H1 (cell line): ENCODE results near the gene CYP1A2. TPM values are rescaled to one million over a fixed set of nuclear protein-coding genes. Genes with fewer than 3 reads are reported as not detected.

Source experiments
- CTCF ChIA-PET: fragments of 300-600 bp; sonication (Branson Sonifier 250); formaldehyde crosslinking; loops from one replicate; lab custom pipeline; 2021; ENCODE audit not compliant: partially characterized antibody; lab: Charles Lee
- POLR2A ChIA-PET: fragments of 300-600 bp; sonication (Branson Sonifier 250); formaldehyde crosslinking; loops from one replicate; lab custom pipeline; 2021; ENCODE audit warnings: inconsistent platforms; ENCODE audit not compliant: partially characterized antibody; lab: Charles Lee
- DNase-seq, 2 experiments: peaks; one replicate each; pipeline versions ENCODE4 v3.0.0 to v3.0.0-alpha.2; 2010 to 2022; ENCODE audit warnings: low spot score in 2 of 2, low read depth in 1 of 2, mixed read lengths in 1 of 2
- FAIRE-seq: peaks from 2 replicates; lab custom pipeline; 2011; peaks lifted over from hg19 to GRCh38; lab: Jason Lieb, UNC
- H2AFZ ChIP-seq: 2 replicates; pipeline ENCODE4 v1.8.1; 2012; ENCODE audit warnings: low read length, inconsistent platforms
- H2AK5ac ChIP-seq: 2 replicates; pipeline ENCODE4 v1.6.1; 2013; ENCODE audit warnings: low read depth, low read length
- H2BK120ac ChIP-seq: replicated peaks from 2 replicates; pipeline ENCODE3; 2013; ENCODE audit warnings: low read depth, low read length, inconsistent platforms
- H2BK12ac ChIP-seq: 2 replicates; pipeline ENCODE4 v1.6.1; 2013; ENCODE audit warnings: low read depth, low read length
- H2BK15ac ChIP-seq: 2 replicates; pipeline ENCODE4 v1.6.1; 2013; ENCODE audit warnings: low read length
- H2BK20ac ChIP-seq: 2 replicates; pipeline ENCODE4 v1.6.1; 2013; ENCODE audit warnings: low read length
- H2BK5ac ChIP-seq: 2 replicates; pipeline ENCODE4 v1.6.1; 2013; ENCODE audit warnings: low read depth, low read length
- H3K14ac ChIP-seq: 2 replicates; pipeline ENCODE4 v1.6.1; 2013; ENCODE audit warnings: inconsistent platforms; ENCODE audit not compliant: insufficient read length
- H3K18ac ChIP-seq: 2 replicates; pipeline ENCODE4 v1.6.1; 2013; ENCODE audit warnings: low read length; ENCODE audit errors: extremely low read depth
- H3K23ac ChIP-seq: 2 replicates; pipeline ENCODE4 v1.6.1; 2013; ENCODE audit warnings: inconsistent platforms; ENCODE audit not compliant: insufficient read length
- H3K23me2 ChIP-seq: 2 replicates; pipeline ENCODE4 v1.6.1; 2013; ENCODE audit warnings: low read depth, low read length
- H3K27ac ChIP-seq: 2 replicates; pipeline ENCODE4 v1.6.1; 2011; ENCODE audit warnings: low read depth, low read length, inconsistent platforms
- H3K27me3 ChIP-seq, 4 experiments: replicated peaks in 1 of 4; 1 replicate in 1 of 4; 2 replicates in 3 of 4; pipeline versions ENCODE4 v1.6.1 to v1.8.1; 2011 to 2013; ENCODE audit warnings: low read length in 3 of 4, mild to moderate bottlenecking in 3 of 4, inconsistent platforms in 2 of 4, mixed read lengths in 2 of 4, moderate library complexity in 1 of 4; ENCODE audit not compliant: control insufficient read depth in 3 of 4, insufficient read depth in 3 of 4; ENCODE audit errors: extremely low read depth in 1 of 4
- H3K36me3 ChIP-seq, 4 experiments: 2 replicates each; pipeline versions ENCODE4 v1.6.1 to v1.8.1; 2011 to 2013; ENCODE audit warnings: mild to moderate bottlenecking in 4 of 4, low read length in 3 of 4, moderate library complexity in 2 of 4, control low read depth in 1 of 4, inconsistent platforms in 1 of 4; ENCODE audit not compliant: insufficient read depth in 4 of 4, control insufficient read depth in 2 of 4
- H3K4ac ChIP-seq: replicated peaks from 2 replicates; pipeline ENCODE3; 2013; ENCODE audit warnings: low read length, low read depth, mixed read lengths, inconsistent platforms; ENCODE audit not compliant: insufficient read length
- H3K4me1 ChIP-seq, 4 experiments: replicated peaks in 1 of 4; 1 replicate in 1 of 4; 2 replicates in 3 of 4; pipeline versions ENCODE4 v1.6.1 to v1.8.1; 2011 to 2013; ENCODE audit warnings: low read length in 3 of 4, inconsistent platforms in 2 of 4, mixed read lengths in 1 of 4; ENCODE audit not compliant: insufficient read depth in 4 of 4, control insufficient read depth in 3 of 4
- H3K4me2 ChIP-seq, 2 experiments: 2 replicates each; pipeline versions ENCODE4 v1.6.1 to v1.8.1; 2011 to 2013; ENCODE audit warnings: low read depth in 2 of 2, low read length in 2 of 2, control low read depth in 1 of 2, inconsistent platforms in 1 of 2, mild to moderate bottlenecking in 1 of 2; ENCODE audit not compliant: insufficient read depth in 1 of 2
- H3K4me3 ChIP-seq, 4 experiments: fragments of 200-600, 300-600 bp in 1 of 4; sonication (generic), shearing (Covaris generic), sonication (Bioruptor Twin) in 1 of 4; 2 replicates each; pipeline versions ENCODE4 v1.5.1 to v1.8.1; 2011 to 2016; ENCODE audit warnings: low read length in 4 of 4, low read depth in 3 of 4, control low read depth in 2 of 4, inconsistent platforms in 2 of 4, mild to moderate bottlenecking in 2 of 4, mixed read lengths in 1 of 4, moderate library complexity in 1 of 4; ENCODE audit not compliant: insufficient read depth in 2 of 4; ENCODE audit errors: extremely low read depth in 1 of 4
- H3K56ac ChIP-seq: replicated peaks from 2 replicates; pipeline ENCODE3; 2013; ENCODE audit warnings: low read depth, mild to moderate bottlenecking, mixed read lengths, low read length, inconsistent platforms; ENCODE audit not compliant: insufficient read length
- H3K79me1 ChIP-seq: 2 replicates; pipeline ENCODE4 v1.6.1; 2013; ENCODE audit warnings: low read depth, low read length, control low read depth
- H3K79me2 ChIP-seq, 2 experiments: 2 replicates each; pipeline versions ENCODE4 v1.6.1 to v1.8.1; 2012 to 2013; ENCODE audit warnings: low read length in 2 of 2, mild to moderate bottlenecking in 2 of 2, inconsistent platforms in 1 of 2; ENCODE audit not compliant: insufficient read depth in 2 of 2, control insufficient read depth in 1 of 2
- H3K9ac ChIP-seq, 4 experiments: replicated peaks in 1 of 4; 1 replicate in 1 of 4; 2 replicates in 3 of 4; pipeline versions ENCODE4 v1.6.1 to v1.8.1; 2011 to 2013; ENCODE audit warnings: low read depth in 3 of 4, low read length in 3 of 4, control low read depth in 2 of 4, mild to moderate bottlenecking in 2 of 4, moderate library complexity in 2 of 4, inconsistent platforms in 1 of 4; ENCODE audit errors: extremely low read depth in 1 of 4
- H3K9me3 ChIP-seq, 2 experiments: 2 replicates each; pipeline versions ENCODE4 v1.6.1 to v1.8.1; 2012 to 2013; ENCODE audit warnings: mild to moderate bottlenecking in 2 of 2, moderate library complexity in 2 of 2, control low read depth in 1 of 2, inconsistent platforms in 1 of 2, low read depth in 1 of 2, low read length in 1 of 2, mixed read lengths in 1 of 2; ENCODE audit not compliant: insufficient read depth in 2 of 2
- H4K20me1 ChIP-seq, 2 experiments: replicated peaks in 1 of 2; 2 replicates each; pipeline versions ENCODE3 to v1.8.1; 2011 to 2013; ENCODE audit warnings: inconsistent platforms in 2 of 2, low read length in 2 of 2, mild to moderate bottlenecking in 1 of 2; ENCODE audit not compliant: insufficient read depth in 2 of 2, control insufficient read depth in 1 of 2
- H4K5ac ChIP-seq: 2 replicates; pipeline ENCODE4 v1.6.1; 2013; ENCODE audit warnings: low read length, low read depth, mixed read lengths, inconsistent platforms; ENCODE audit not compliant: insufficient read length
- H4K8ac ChIP-seq: 2 replicates; pipeline ENCODE4 v1.8.0; 2013; ENCODE audit warnings: mild to moderate bottlenecking, moderate library complexity, low read length, inconsistent platforms; ENCODE audit not compliant: insufficient read depth; ENCODE audit errors: extremely low read depth
- H4K91ac ChIP-seq: replicated peaks from 2 replicates; pipeline ENCODE3; 2013; ENCODE audit warnings: low read length, mixed read lengths, inconsistent platforms; ENCODE audit not compliant: insufficient read length
- CREB1 ChIP-seq: IDR thresholded peaks from 2 replicates; pipeline ENCODE4 v1.6.1; 2012; ENCODE audit warnings: inconsistent platforms
- CTBP2 ChIP-seq: IDR thresholded peaks from 2 replicates; pipeline ENCODE4 v1.7.0; 2011; ENCODE audit warnings: borderline replicate concordance, mild to moderate bottlenecking, moderate library complexity, mixed read lengths, low read length; ENCODE audit not compliant: insufficient read depth, insufficient read length
- JUND ChIP-seq: IDR thresholded peaks from 2 replicates; pipeline ENCODE4 v1.6.1; 2011; ENCODE audit warnings: mild to moderate bottlenecking, improper control_type of control experiment, low read length
- SAP30 ChIP-seq: fragments of 300-600 bp; sonication (generic); IDR thresholded peaks from 2 replicates; pipeline ENCODE4 v1.7.1; 2012; ENCODE audit warnings: low read length, moderate library complexity, mild to moderate bottlenecking, inconsistent platforms; ENCODE audit not compliant: insufficient read depth, insufficient replicate concordance
- SP2 ChIP-seq: IDR thresholded peaks from 2 replicates; pipeline ENCODE4 v1.6.1; 2012; ENCODE audit warnings: mild to moderate bottlenecking, low read length, inconsistent platforms
- SRF ChIP-seq: IDR thresholded peaks from 2 replicates; pipeline ENCODE4 v1.6.1; 2011; ENCODE audit warnings: mild to moderate bottlenecking, low read depth, low read length, moderate library complexity
- YY1 ChIP-seq: IDR thresholded peaks from 2 replicates; pipeline ENCODE4 v1.6.1; 2011; ENCODE audit warnings: low read depth, mild to moderate bottlenecking, low read length
- WGBS, 2 experiments: shearing (Covaris generic) in 1 of 2; methylation state at CpG; one replicate each; pipeline versions ENCODE4 v1.1.6 to v1.1.7; 2013 to 2015; ENCODE audit warnings: low lambda C conversion rate in 2 of 2, mixed read lengths in 2 of 2, inconsistent platforms in 1 of 2, low coverage in 1 of 2, missing lambda C conversion rate in 1 of 2; ENCODE audit not compliant: insufficient replicate concordance in 2 of 2, insufficient coverage in 1 of 2, insufficient read length in 1 of 2; ENCODE audit errors: extremely low coverage in 1 of 2, missing lambda C conversion rate in 1 of 2; 5-methylcytosine and 5-hydroxymethylcytosine counted together
- polyA plus RNA-seq, 7 experiments: library from polyadenylated mRNA; depleted of rRNA in 3 of 7; stranded (reverse) in 5 of 7; unstranded in 2 of 7; fragments of >200 nt in 5 of 7; fragments of 200-250 nt in 2 of 7; gene quantifications; 1 replicate in 5 of 7; 2 replicates in 1 of 7; 4 replicates in 1 of 7; pipeline versions ENCODE4 v1.2.1 to v1.2.3, GENCODE V29; 2011 to 2013; ENCODE audit warnings: missing spikeins in 2 of 7, mixed read lengths in 2 of 7
- total RNA-seq: library from RNA; stranded (reverse); fragmentation: NEBNext Ultra II Directional; extraction: Animal tissue kit (Norgen Biotek cat#: 25700); gene quantifications from 2 replicates; pipeline ENCODE4 v1.2.1, GENCODE V29; 2021

The CYP1A2 gene
- total and polyA plus RNA-seq, 2 of the 8 experiments (the other 6 are each of a cell fraction or from before 2014, with no cell fraction given): not detected

DNA sequence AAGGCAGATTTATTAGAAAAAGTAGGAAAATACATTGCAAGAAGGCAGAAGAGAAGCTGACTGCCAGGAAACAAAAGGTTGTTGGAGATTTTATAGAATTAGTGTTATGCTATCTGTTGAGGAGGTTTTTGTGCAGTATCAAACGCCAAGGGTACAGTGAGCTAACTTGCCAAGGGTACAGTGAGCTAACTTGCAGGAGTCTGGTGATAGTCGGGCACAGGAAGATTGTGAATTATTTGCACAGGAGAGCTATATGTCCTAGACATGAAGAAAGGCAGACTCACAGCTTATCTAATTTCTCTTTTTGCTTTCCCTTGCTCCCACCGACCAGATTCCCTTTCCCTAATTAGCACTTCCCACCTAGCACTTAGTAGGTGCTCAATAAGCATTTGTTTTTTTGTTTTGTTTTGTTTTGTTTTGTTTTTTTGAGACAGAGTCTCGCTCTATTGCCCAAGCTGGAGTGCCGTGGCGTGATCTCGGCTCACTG lies 30.6 kb downstream of the CYP1A2 start:
- FAIRE-seq (no peak), DNase-seq (no peak)
- no peak overlapping the region for H3K4me3 ChIP-seq
- H2BK20ac ChIP-seq: no peak overlapping the region
- no peak overlapping the region for H3K4me2 ChIP-seq
- 73% methylated on average over 4 of the region's 7 CpGs; no CpG with 5 or more reads in 1 of the 2 experiments for WGBS, 2 experiments
- no peak for TF ChIP-seq SP2
- no peak for TF ChIP-seq CTBP2
- no peak for TF ChIP-seq CREB1
- no peak for TF ChIP-seq YY1
- TF ChIP-seq SAP30: no peak
- no peak for TF ChIP-seq JUND
- no peak for TF ChIP-seq SRF
- no peak overlapping the region for H2AFZ ChIP-seq
- H3K56ac ChIP-seq: no peak overlapping the region
- H3K27ac ChIP-seq: no peak overlapping the region
- ChIA-PET POLR2A (interaction anchor here (1.0 to 1.8 kb wide), 2 partner anchors 11 to 19 kb away, joined by 3 to 7 read pairs; no protein-coding TSS in a partner anchor), CTCF (interaction anchor here (0.9 to 53.7 kb wide), 8 partner anchors 9 to 172 kb away, joined by 3 to 1439 read pairs (median 8); partner anchors contain the start of gene CLK3)
- H3K4me1 ChIP-seq: peaks cover 4 to 25% (median 20%) of the 10 kb centered on the region in 4 experiments
- no peak overlapping the region for H4K8ac ChIP-seq
- no peak overlapping the region for H3K23ac ChIP-seq
- H3K36me3 ChIP-seq: no peaks in the 10 kb centered on the region
- no peaks in the 10 kb centered on the region for H3K9me3 ChIP-seq
- H4K5ac ChIP-seq: no peak overlapping the region
- no peak overlapping the region for H2BK15ac ChIP-seq
- peaks cover 0 to 15% (median 11%) of the 10 kb centered on the region in 4 experiments; a peak in 6 of 7 replicates for H3K27me3 ChIP-seq
- peaks cover 6% of the 10 kb centered on the region; the same call in 1 of the 2 replicates for H3K79me1 ChIP-seq
- H2BK12ac ChIP-seq: no peak overlapping the region
- H2BK5ac ChIP-seq: no peak overlapping the region
- H4K20me1 ChIP-seq: peaks cover 0 to 6% of the 10 kb centered on the region in 2 experiments
- H3K23me2 ChIP-seq: peaks cover 9% of the 10 kb centered on the region
- H2BK120ac ChIP-seq: no peak overlapping the region
- H2AK5ac ChIP-seq: no peak overlapping the region
- H3K9ac ChIP-seq: no peak overlapping the region
- no peak overlapping the region for H3K14ac ChIP-seq
- no peak overlapping the region for H4K91ac ChIP-seq
- H3K79me2 ChIP-seq: peaks cover 0 to 6% of the 10 kb centered on the region in 2 experiments; a peak in 1 of 4 replicates
- no peak overlapping the region for H3K18ac ChIP-seq
- H3K4ac ChIP-seq: no peak overlapping the region
